Caco-2 (cell line): ENCODE data around the gene CEL. TPM values are rescaled to one million over a fixed set of nuclear protein-coding genes. Genes with fewer than 3 reads are reported as not detected.

Experiments used
- BruUV-seq: library from RNA; stranded (reverse); fragments of 400-500 nt; replicated peaks from 2 replicates; lab custom pipeline; 2021; lab: Mats Ljungman, UMichigan
- CTCF ChIA-PET: fragments of 300-600 bp; sonication (Branson Sonifier 250); formaldehyde crosslinking; loops from one replicate; lab custom pipeline; 2022; ENCODE audit warnings: antibody characterized with exemption; lab: Charles Lee
- POLR2A ChIA-PET: fragments of 300-600 bp; sonication (Branson Sonifier 250); formaldehyde crosslinking; loops from one replicate; lab custom pipeline; 2022; ENCODE audit warnings: antibody characterized with exemption; lab: Charles Lee
- DNase-seq, 2 experiments: peaks; one replicate each; pipeline versions ENCODE4 v3.0.0 to v3.0.0-alpha.2; 2020 to 2022
- H3K27me3 ChIP-seq: replicated peaks from 2 replicates; pipeline ENCODE4 v1.6.0; 2011; ENCODE audit warnings: low read length; ENCODE audit not compliant: control insufficient read depth, insufficient read depth
- H3K36me3 ChIP-seq: 2 replicates; pipeline ENCODE4 v1.5.1; 2011; ENCODE audit warnings: low read length; ENCODE audit not compliant: control insufficient read depth, insufficient read depth
- H3K4me1 ChIP-seq: fragments of 250-450 bp; sonication (Bioruptor Pico); 2 replicates; pipeline ENCODE4 v1.5.1; 2020; ENCODE audit warnings: mild to moderate bottlenecking
- H3K4me3 ChIP-seq: 2 replicates; pipeline ENCODE4 v1.5.1; 2011; ENCODE audit warnings: low read depth, mild to moderate bottlenecking, control low read depth, low read length
- H3K9me3 ChIP-seq: fragments of 250-450 bp; sonication (Bioruptor Pico); 2 replicates; pipeline ENCODE4 v1.5.1; 2020; ENCODE audit warnings: mild to moderate bottlenecking, moderate library complexity
- H3K27ac Mint-ChIP-seq: one replicate; pipeline ENCODE4 v1.8.0; 2022; ENCODE audit warnings: mixed read lengths; ENCODE audit not compliant: unreplicated experiment
- H3K27me3 Mint-ChIP-seq: one replicate; pipeline ENCODE4 v1.8.0; 2022; ENCODE audit warnings: mixed read lengths; ENCODE audit not compliant: insufficient read depth, unreplicated experiment
- H3K36me3 Mint-ChIP-seq: one replicate; pipeline ENCODE4 v1.8.0; 2022; ENCODE audit warnings: mild to moderate bottlenecking, mixed read lengths; ENCODE audit not compliant: insufficient read depth, unreplicated experiment
- H3K4me1 Mint-ChIP-seq: one replicate; pipeline ENCODE4 v1.8.0; 2022; ENCODE audit warnings: low read depth, mixed read lengths; ENCODE audit not compliant: unreplicated experiment
- H3K4me3 Mint-ChIP-seq: one replicate; pipeline ENCODE4 v1.8.0; 2022; ENCODE audit warnings: mild to moderate bottlenecking, moderate library complexity, mixed read lengths; ENCODE audit not compliant: unreplicated experiment
- H3K9me3 Mint-ChIP-seq: one replicate; pipeline ENCODE4 v1.8.0; 2022; ENCODE audit warnings: mixed read lengths; ENCODE audit not compliant: unreplicated experiment
- intact Hi-C: fragments of 100-400 bp; cut with micrococcal nuclease; formaldehyde crosslinking; loops from one replicate; pipeline ENCODE4 v1.10.0; 2022; ENCODE audit not compliant: unreplicated experiment
- total RNA-seq: library from RNA; stranded (reverse); gene quantifications from 2 replicates; pipeline ENCODE4 v1.2.3, GENCODE V29; 2022
- TF ChIP-seq, protein P1 (sequence below), 2 experiments: fragments of 200-600 bp in 1 of 2; IDR thresholded peaks; 1 replicate in 1 of 2; 2 replicates in 1 of 2; pipeline versions ENCODE4 v1.5.1 to v1.8.0; 2011 to 2022; ENCODE audit warnings: antibody characterized with exemption in 1 of 2, control low read depth in 1 of 2, inconsistent platforms in 1 of 2, low read depth in 1 of 2, low read length in 1 of 2, mild to moderate bottlenecking in 1 of 2, moderate library complexity in 1 of 2; ENCODE audit not compliant: insufficient read depth in 1 of 2, severe bottlenecking in 1 of 2, unreplicated experiment in 1 of 2

CEL gene
- total RNA-seq, 1 experiment from 2014 or later = 2.0 TPM

DNA sequence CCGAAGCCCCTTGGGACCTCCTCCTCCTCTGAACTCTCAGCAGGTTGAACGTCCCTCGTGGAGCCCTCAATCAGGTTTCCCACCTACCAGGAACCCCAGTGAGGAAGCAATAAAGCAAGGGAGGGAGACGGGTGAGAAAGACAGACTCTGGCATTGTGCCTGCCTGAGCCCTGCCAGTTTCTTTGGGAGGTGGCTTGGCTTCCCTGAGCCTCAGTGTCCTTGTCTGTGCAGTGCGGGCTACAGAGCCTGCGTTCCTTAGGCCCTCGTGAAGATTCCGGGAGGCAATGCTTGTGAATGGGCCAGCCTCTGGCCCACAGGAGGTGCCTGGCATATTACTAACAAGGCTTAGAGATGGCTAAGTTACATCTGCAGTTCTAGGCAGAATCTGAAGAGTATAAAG is 19.1 kb upstream of the CEL start:
- no peaks in the 10 kb centered on the region for H3K27me3 Mint-ChIP-seq
- H3K9me3 ChIP-seq = no peaks in the 10 kb centered on the region
- H3K4me3 ChIP-seq = no peak overlapping the region
- peaks cover 6% of the 10 kb centered on the region for H3K4me1 Mint-ChIP-seq
- CTCF ChIA-PET = no interaction called here
- POLR2A ChIA-PET = no interaction called here
- no peak for DNase-seq
- no peak overlapping the region for H3K27ac Mint-ChIP-seq
- H3K36me3 ChIP-seq = no peaks in the 10 kb centered on the region; the same call in 1 of the 2 replicates
- H3K9me3 Mint-ChIP-seq = no peaks in the 10 kb centered on the region
- H3K4me1 ChIP-seq = no peaks in the 10 kb centered on the region
- TF ChIP-seq, protein P1, sequence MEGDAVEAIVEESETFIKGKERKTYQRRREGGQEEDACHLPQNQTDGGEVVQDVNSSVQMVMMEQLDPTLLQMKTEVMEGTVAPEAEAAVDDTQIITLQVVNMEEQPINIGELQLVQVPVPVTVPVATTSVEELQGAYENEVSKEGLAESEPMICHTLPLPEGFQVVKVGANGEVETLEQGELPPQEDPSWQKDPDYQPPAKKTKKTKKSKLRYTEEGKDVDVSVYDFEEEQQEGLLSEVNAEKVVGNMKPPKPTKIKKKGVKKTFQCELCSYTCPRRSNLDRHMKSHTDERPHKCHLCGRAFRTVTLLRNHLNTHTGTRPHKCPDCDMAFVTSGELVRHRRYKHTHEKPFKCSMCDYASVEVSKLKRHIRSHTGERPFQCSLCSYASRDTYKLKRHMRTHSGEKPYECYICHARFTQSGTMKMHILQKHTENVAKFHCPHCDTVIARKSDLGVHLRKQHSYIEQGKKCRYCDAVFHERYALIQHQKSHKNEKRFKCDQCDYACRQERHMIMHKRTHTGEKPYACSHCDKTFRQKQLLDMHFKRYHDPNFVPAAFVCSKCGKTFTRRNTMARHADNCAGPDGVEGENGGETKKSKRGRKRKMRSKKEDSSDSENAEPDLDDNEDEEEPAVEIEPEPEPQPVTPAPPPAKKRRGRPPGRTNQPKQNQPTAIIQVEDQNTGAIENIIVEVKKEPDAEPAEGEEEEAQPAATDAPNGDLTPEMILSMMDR (IDR thresholded peaks at IDR 0.05; ENCODE audit: insufficient read depth in 1 of 2, low read depth in 1 of 2, low read length in 1 of 2, severe bottlenecking in 1 of 2, unreplicated experiment in 1 of 2) = no peak
- H3K4me3 Mint-ChIP-seq = no peak overlapping the region
- intact Hi-C loops = no loop called here
- BruUV-seq = no TSS peak
- H3K36me3 Mint-ChIP-seq = peaks cover 55% of the 10 kb centered on the region
- H3K27me3 ChIP-seq = no peaks in the 10 kb centered on the region

DNA sequence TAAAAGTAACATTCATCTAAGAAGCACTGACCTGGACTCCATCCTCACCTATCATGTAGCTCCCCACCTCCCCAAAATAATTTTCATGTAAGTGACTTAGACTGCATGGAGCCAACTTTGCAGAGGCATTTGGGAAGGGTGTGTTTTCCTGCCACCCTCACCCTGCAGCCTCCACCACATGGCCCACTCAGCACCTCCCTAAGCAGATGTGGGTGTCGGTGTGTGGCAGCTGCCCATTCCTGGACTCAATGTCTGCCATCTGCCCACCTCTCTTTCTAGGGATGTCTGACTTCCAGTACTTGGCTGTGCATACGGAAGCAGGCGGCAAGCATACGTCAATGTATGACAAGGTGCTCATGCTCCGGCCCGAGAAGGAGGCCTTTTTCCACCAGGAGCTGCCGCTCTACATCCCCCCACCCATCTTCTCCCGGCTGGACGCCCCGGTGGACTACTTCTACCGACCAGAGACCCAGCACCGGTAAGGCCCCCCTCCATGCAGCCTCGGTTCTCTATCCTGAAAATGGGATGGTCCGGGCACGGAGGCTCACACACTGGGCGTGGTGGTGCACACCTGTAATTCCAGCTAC is 18.2 kb upstream of the CEL start:
- Histone ChIP-seq H3K9me3 (no peaks in the 10 kb centered on the region), H3K36me3 (no peaks in the 10 kb centered on the region; the same call in 1 of the 2 replicates), H3K27me3 (no peaks in the 10 kb centered on the region), H3K4me1 (no peaks in the 10 kb centered on the region), H3K4me3 (no peak overlapping the region)
- CTCF ChIA-PET = no interaction called here
- POLR2A ChIA-PET = no interaction called here
- Mint-ChIP-seq H3K4me3 (no peak overlapping the region), H3K4me1 (peaks cover 6% of the 10 kb centered on the region), H3K36me3 (peaks cover 49% of the 10 kb centered on the region), H3K9me3 (no peaks in the 10 kb centered on the region), H3K27ac (no peak overlapping the region), H3K27me3 (no peaks in the 10 kb centered on the region)
- BruUV-seq = no TSS peak
- intact Hi-C loops = no loop called here
- TF ChIP-seq, protein P1 (IDR thresholded peaks at IDR 0.05; ENCODE audit: insufficient read depth in 1 of 2, low read depth in 1 of 2, low read length in 1 of 2, severe bottlenecking in 1 of 2, unreplicated experiment in 1 of 2) = no peak
- no peak for DNase-seq

GRCh38 chr9:133044125-133044524 is 17.7 kb upstream of the CEL start:
- Histone ChIP-seq H3K4me1 (no peaks in the 10 kb centered on the region), H3K4me3 (no peak overlapping the region), H3K27me3 (no peaks in the 10 kb centered on the region), H3K9me3 (no peaks in the 10 kb centered on the region), H3K36me3 (no peaks in the 10 kb centered on the region; the same call in 1 of the 2 replicates)
- H3K9me3 Mint-ChIP-seq = no peaks in the 10 kb centered on the region
- TF ChIP-seq, protein P1 (IDR thresholded peaks at IDR 0.05; ENCODE audit: insufficient read depth in 1 of 2, low read depth in 1 of 2, low read length in 1 of 2, severe bottlenecking in 1 of 2, unreplicated experiment in 1 of 2) = no peak
- intact Hi-C loops = no loop called here
- H3K4me3 Mint-ChIP-seq = no peak overlapping the region
- POLR2A ChIA-PET = no interaction called here
- DNase-seq = no peak
- no peaks in the 10 kb centered on the region for H3K27me3 Mint-ChIP-seq
- H3K36me3 Mint-ChIP-seq = peaks cover 49% of the 10 kb centered on the region
- BruUV-seq = no TSS peak
- no peak overlapping the region for H3K27ac Mint-ChIP-seq
- H3K4me1 Mint-ChIP-seq = peaks cover 6% of the 10 kb centered on the region
- CTCF ChIA-PET = no interaction called here
